HG02840 (cell line): ENCODE data around the gene CBX5.
A peak's percentile ranks its signal among the peaks of the same experiment; 100 is the strongest.
"Not testable (repeated sequence)": the region's sequence is repeated elsewhere in the genome, so short reads cannot be mapped to it uniquely, and the experiment has no call there.

Experiments
- ATAC-seq: cut with Tn5 transposase; IDR thresholded peaks from one replicate; pipeline ENCODE4 v1.9.1; 2021; ENCODE audit warnings: mild to moderate bottlenecking, moderate library complexity, moderate number of reproducible peaks; ENCODE audit not compliant: unreplicated experiment, low FRiP score

Gene CBX5

DNA sequence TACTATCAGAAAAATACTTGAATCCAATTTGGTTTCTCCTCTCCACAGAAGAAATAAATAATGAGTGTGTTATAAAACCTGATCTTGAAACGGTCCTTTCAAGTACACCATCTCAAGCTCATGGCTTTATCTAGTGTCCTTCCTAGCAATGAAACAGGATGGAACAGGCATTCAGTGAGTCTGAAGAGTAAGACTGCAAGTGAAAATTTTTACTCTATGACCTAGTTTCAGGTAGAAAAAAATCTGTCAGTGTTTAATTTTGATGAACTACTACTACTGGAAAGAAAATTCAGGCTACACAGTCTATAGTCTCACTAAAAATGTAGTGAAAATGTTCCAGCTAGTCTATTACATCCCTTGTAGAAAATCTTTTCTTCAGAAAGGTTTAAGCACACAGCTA lies 7.7 kb downstream of the CBX5 start:
- ATAC-seq, result no peak

DNA sequence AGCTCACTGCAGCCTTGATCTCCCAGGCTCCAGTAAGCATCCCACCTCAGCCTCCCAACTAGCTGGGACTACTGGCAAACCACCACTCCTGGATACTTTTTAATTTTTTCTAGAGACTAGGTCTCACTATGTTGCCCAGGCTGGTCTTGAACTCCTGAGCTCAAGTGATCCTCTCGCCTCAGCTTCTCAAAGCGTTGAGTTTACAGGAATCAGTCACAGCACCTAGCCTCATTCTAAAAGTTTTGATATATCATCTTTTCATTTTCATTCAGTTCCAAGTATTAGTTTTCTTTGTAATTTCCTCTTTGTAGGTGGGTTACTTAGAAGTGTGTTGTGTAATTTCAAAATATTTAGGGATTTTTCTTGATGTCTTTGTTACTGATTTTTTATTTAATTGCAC lies 9.6 kb downstream of the CBX5 start:
- no peak for ATAC-seq

DNA sequence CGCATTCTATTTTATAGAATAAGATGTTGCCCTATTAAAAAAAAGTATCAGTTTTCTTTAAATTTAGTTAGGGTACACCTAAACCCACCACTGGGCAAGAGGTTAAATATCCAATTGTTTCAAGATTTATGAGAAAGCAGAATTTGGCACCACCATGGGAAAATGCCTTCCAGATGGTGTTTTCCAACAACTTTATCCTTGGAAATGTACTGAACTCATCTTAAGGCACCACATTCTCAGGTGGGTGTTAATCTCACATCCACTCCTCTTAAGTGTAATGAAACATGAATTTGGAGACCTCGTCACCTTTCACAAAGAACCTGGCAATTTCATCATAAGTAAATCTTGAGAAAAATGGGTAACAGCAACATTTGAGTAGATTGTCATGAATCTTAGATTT lies 13.1 kb downstream of the CBX5 start:
- no peak for ATAC-seq

DNA sequence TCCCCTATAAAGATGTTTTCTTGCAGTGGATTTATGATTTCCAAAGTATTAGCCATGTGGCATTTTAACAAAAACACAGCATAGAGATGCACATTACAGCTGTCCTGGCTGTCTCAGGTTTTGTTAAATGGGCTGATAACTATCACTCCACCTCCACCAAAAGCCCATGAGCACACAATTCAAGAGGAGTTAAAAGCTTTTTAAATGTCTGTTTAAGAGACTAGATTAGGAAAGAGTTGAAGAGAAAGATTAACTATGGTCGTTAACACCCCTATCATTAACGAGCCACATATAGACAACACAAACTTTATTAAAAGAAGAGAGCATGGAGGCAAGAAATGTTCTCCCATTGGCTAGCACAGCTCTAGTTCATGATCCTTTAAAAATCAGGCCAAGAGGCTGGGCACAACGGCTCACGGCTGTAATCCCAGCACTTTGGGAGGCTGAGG lies 14.5 kb downstream of the CBX5 start:
- no peak for ATAC-seq

DNA sequence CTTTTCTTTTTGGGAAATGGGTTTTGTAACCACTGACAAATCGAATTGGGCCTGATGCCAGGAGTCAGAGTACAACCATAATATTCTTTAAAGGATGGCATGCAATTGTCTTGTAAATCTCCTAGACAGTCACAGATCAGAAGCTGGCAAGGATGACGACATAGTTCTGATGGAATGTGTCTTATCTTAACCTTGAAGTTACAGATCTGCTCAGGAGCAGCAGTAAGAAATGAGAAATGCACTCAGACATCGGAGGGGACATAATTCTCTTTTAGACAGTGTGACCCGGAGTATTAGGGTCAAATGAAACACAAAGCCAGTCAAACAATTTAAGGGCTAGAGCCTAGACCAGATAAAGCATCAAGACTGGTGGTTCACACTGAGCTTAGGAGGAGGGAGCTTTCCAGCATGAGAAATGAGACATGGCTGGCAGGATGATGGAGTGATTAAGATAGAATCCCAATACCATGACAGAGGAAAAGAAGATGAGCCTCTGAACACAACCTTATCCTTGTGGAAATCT lies 17.5 kb downstream of the CBX5 start:
- no peak for ATAC-seq

DNA sequence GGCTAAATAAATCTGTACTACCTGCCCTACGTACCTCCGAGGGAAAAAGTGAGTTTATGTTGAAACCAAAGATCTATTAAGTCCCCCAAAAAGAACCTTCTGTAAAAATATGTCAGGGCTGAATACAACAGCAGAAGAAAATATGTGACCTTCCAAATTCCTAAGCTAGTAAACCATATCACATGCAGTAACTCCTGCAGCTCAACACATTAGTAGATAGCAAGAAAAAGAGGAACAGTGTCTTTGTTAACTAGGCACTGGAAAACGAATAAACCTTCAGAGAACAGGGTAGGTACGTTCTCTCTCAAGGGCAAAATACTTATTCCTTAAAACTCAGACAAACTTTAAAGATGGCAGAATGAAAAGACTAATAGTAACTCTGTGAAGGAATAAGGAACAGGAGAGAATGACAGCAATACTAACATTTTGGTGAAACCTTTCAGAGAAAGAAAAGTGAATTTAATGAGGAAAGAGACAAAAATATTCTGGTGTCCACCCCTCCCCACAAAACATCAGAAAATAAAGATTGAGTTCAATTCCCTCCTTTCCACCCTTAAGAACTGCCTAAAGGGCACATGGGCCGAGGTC lies 18.0 kb downstream of the CBX5 start:
- ATAC-seq, result no peak

DNA sequence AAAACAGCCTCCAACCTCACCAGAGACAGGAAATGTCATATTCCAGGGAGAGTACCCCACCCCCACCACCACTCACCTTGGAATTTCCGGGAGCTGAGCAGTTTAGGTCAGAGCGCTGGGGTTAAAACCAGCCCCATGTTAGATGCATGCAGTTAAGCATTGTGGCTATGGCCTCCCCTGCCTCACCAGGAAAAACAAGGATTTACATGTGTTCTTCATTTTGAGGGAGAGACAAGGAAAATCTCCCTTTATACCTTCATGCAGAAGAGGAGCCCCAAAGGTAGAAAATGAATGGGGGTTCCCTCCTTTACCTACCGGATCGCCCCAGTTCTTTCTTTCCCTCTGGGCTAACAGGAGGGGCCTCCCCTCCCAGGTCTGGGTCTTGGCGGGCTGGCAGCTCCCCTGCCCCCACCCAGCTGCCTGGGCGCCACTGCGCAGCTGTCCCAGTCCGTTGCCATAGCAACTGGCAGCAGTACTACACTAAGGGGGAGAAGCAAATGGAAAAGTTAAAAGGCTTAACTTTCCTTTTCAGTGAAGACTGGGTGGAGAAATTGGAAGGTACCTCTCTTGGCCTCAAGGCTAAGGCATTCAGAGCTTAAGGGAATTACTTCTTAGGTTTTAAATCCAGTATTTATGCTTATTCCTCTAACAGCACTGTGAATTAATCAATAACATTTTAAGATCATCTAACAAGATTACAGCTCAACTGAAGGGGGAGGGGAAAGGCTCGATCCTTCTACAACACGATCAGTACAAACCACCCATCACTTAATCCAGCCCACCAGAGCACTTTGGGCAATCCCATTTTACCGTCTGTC lies 20.5 kb downstream of the CBX5 start:
- peak; percentile 75 for ATAC-seq

DNA sequence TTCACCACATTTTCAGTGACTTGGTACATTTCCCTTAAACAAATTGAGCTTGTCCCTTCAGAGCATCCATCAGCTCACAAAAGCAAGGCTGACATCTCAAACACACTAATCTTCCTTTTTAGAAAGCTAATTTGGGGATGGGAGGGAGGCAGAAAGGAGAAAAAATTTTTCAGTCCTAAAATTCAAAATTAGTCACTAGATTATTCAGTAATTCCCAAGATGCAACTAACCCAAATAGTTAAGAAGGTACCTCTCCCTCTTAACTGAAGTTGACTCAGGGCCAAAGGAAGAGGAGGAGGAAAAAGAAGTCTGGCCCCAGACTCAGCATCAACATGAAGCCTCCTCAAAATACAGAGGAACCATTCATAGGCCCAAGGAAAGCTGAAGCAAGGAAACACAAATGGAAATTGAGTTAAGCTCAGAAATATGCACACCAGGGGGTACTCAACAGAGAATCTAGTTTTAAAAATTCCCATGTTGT lies 21.7 kb downstream of the CBX5 start:
- ATAC-seq, result no peak

DNA sequence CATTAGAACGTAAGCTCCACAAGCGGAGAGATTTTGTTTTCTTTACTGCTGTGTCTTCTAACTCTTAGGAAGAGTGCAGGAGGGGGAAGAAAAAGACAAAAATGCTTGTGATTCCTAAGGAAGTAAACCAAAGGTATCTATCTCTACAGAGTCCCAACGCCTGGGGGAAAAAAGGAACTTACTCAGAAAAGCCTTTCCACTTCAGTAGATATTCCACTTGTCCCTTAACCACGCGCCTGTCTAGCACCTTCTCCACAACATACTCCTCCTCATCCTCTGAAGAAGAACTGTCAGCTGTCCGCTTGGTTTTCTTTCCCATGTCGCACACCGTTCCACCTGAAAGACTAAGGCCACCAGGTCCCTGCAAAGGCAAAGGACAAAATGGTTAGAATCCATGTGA lies 22.6 kb downstream of the CBX5 start:
- no peak for ATAC-seq

DNA sequence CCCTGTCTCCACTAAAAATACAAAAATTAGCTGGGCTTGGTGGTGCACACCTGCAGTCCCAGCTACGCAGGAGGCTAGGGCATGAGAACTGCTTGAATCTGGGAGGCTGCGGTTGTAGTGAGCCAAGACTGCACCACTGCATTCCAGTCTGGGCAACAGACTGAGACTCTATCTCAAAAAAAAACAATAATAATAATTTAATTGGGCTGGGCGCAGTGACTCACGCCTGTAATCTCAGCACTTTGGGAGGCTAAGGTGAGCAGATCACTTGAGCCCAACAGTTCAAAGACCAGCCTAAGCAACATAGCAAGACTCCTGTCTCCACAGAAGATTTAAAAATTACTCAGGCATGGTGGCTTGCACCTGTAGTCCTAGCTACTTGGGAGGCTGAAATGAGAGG lies 26.7 kb downstream of the CBX5 start:
- ATAC-seq, result no peak

DNA sequence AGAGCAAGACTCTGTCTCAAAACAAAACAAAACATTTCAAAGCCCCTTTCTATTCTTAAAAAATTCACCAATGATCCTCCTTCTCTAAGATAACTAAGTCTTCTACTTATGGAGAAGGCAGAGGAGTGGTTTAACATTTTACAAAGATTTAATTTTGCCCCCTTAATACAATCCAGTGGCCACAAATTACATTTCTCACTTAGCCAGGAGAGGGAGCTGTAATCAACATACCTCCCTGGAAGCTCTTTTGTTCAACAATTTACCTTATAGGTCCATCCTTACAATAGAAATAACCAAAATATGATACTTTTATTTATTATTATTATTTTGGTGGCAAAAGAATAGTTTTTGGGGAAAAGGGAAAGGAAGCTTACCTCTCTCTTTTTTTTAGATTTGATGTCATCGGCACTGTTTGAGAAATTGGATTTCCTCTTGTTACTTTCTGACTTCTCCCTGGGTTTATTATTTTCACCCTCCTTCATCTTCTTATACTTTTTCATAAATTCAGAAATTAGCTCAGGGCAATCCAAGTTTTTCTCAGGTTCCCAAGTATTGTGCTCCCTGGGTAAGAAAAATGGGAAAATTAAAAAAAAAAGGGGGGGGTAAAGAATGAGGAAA lies 28.1 kb downstream of the CBX5 start:
- ATAC-seq, result no peak

DNA sequence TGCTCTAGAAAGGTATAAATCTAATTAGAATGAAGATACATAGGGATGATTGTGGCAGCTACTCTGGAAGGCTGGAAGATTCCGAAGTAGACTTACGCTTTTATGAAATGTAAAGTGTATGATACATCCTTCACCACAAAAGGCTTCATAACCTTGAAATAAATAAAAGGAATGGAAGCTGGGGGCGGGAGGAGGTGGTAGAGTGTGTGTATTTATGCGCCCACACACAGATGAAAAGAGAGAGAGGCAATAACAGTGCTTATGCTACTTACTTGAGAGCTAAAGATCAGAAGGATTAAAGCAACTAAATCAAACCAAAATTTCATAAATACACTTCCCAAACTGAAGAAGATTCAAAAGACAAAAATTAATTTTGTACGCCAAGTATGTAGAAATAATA lies 30.4 kb downstream of the CBX5 start:
- no peak for ATAC-seq

DNA sequence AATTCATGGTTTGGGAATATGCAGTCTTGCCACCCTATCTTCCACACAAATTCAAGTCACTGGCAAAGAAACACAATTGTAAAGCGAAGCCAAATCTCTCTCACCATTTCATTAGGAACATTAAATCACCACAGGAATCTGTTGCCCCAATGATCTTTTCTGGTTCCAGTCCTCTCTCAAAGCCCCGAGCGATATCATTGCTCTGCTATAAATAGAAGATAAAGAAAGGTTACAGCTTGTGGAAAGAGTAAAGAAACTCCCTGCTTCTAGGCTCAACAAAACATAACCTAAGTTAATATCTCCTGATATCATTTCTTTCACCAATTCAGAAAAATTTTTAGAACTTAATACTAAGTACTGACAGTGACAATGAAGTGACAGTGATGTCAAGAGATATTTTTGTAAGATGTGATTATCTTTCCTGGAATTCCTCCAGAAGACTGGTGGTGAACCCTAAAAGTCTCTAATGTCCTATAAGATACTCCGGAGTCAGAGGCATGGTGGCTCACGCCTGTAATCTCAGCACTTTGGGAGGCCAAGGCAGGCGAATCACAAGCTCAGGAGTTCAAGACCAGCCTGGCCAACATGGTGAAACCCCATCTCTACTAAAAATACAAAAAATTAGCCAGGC lies 33.8 kb downstream of the CBX5 start:
- no peak for ATAC-seq

DNA sequence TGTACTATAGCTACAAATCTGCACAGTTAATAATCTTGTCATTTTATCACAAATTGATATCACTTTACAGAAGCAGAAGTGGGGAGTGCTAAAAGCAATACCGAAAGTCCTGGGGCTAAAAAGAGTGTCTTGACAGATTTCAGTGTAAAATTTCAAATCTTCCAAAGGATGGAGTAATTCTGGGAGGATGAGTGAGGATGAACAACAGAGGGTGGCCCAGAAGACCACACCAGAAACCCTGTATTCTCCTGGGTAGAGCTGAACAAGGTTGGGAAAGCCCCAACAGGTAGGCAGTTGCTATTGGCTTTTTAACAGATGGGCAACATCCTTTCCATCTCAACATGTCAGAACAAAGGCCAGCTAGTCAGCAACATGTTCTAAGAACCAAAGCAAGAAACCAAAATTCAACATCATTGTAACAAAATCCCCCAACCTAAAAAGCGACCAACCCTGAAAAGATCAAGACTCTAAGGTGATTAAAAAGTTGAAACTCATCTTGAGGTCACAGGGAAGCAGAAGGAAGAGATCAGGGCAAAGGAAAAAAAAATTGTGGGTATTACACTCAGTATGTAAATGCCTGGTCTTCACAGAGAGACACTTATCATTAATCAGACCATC lies 38.8 kb downstream of the CBX5 start:
- peak; percentile 54 for ATAC-seq

DNA sequence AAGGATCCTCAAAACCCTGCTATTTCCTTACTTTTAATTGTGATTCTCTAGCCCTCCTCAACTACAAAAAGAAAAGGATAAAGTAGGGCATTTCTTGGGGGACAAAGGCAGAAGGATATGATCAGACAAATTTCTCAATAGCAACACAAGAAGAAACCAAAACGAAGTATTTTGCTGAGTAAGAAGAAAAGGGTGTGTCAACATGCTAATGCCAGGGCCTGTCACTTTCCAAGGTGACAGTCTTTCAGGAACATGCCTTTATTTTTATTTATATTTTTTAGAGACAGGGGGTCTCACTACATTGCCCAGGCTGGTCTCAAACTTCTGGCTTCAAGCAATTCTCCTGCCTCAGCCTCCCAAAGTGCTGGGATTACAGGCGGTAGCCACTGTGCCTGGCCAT lies 39.8 kb downstream of the CBX5 start:
- ATAC-seq, result no peak

DNA sequence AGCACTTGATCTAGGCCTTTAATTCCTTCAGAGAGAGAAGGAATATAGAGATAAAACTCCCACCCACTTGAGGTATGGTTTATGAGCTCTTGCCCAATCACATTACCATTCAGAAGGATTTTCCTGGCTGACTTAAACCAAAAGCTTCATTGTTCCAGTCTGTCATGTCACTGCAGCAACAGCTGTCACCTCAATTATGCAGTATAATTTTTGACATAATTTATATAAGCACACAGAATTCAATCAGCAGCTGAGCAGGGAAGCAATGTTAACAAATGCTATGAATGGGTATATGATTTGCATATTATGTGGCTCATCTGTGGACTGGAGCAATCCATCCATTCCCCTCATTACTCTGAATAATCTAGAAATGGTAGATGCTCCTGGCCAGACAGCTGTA lies 40.3 kb downstream of the CBX5 start:
- no peak for ATAC-seq

DNA sequence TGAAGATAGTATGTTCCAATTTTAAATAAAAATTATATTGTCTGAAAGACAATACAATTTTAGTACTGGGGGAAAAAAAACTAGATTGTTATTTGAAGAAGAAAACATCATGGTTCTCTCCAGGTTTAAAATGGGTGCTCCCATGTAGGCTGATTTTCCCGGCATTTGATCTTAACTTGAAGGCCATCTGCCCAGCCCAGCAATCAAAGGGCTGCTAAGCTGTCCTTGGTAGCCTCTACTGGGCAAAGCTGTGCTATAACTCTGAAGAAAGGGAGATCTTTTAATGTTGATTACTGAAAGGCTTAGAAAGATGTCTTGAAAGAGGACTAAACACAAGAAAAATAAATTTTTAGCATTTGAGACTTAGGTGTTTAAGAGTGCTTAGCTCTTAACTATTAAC lies 41.4 kb downstream of the CBX5 start:
- ATAC-seq, result no peak

DNA sequence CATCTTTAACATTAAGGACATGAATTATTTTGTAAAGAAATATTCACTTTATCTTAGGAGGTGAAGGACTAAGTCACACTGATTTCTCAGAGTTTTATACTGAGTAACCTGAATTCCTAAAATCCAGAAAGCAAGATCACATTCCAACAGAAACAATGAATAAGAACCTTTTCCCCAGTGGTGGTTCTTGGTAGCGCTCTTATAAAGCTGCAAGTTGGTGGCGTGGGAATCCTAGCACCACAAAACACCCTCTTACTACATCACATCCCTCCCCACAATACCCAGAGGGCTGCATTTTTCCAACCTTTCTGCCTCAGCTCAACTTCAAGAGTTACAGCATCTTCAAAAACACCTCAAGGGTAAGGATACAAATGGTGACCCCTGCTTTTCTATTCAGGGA lies 47.1 kb downstream of the CBX5 start:
- ATAC-seq, result no peak

DNA sequence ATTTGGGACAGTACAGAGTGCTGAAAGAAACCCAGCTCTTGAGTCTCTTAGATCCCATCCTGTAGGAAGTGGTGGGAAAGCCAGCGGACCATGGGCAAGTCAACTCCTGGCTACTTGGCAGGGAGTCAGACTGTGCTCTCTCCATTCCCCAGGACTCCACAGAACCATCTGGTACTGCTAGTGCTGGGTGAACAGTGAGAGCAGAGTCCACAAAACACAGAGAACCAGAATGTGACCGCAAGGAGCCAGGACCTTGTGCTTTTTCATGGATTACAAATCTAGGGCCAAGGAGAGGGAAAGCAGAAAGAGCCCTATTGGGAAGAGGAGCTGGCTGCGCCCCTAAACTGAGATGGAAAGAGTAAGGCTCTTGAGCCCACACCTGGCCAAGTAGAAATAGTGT lies 48.7 kb downstream of the CBX5 start:
- not testable (repeated sequence) for ATAC-seq

DNA sequence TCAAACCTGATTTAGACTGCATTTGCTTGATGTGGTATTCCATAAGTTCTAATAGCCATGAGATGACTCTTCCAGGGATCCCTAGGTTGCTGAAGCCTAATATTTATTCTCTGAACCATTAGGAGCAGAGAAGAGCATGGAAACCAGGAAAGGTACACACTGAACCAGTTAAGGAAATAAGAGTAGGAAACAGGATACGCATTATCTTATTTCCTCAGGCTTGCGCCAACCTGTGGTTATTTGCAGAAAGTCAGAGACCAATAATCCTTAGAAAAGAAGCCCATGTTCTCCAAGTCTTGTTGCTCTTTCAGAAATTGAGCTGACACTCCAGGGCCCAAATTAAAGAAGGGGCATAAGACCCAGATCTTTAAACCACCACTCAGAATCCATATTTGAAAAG lies 49.4 kb downstream of the CBX5 start:
- ATAC-seq, result no peak
